DMS 273 (cell line): ENCODE results near the gene POU2AF2.
A peak's percentile ranks its signal among the peaks of the same experiment; 100 is the strongest.
"Not testable (repeated sequence)": the region's sequence is repeated elsewhere in the genome, so short reads cannot be mapped to it uniquely, and the experiment has no call there.

Source experiments
- DNase-seq: peaks from one replicate; lab custom pipeline; 2025; ENCODE audit not compliant: unreplicated experiment; lab: John Stamatoyannopoulos, UW

Gene POU2AF2

DNA sequence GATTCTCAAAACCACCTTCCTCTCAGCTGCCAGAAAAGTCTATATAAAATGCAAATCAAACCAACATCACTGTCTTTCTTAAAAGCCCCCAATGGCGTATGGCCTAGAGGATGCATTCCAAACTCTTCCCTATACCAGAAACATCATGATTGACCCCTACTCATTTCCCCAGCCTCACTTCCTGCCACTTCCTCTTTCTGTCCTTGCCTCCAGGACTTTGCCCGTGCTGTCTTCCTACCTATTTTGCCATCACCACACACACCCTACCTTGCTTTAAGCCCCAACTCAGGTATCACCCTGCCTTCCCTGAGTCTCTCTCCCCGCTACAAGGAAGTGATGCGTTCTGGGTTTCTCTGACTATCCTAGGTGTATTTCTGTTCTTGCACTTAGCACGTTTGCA lies 8.1 kb downstream of the POU2AF2 start:
- DNase-seq = no peak

- DNase-seq = no peak
Observed at GRCh38 chr11:111258046-111258445, 12.5 kb downstream of the POU2AF2 start.

GRCh38 chr11:111259896-111260295 lies 14.4 kb downstream of the POU2AF2 start:
- no peak for DNase-seq

GRCh38 chr11:111260811-111261210 lies 15.3 kb downstream of the POU2AF2 start:
- no peak for DNase-seq

GRCh38 chr11:111264646-111265045 lies 19.1 kb downstream of the POU2AF2 start:
- no peak for DNase-seq

DNA sequence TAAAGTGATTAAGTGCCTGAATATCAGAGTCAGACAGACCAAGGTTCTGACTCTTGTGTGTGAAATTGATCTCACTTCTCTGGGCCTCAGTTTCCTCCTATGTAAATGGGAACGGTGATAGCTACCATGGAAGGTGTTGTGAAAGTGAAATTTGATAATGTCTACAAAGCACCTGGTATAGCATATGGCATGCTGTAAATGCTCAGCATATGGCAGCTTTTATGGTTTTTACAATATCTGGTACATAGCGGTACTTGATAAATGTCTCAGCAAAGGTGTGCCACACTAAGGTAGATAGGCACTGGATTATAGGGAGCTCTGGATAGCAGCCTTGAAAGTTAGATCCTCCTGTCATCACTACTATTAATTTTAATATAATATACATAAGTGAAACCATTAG lies 19.9 kb downstream of the POU2AF2 start:
- DNase-seq = peak; percentile 65

DNA sequence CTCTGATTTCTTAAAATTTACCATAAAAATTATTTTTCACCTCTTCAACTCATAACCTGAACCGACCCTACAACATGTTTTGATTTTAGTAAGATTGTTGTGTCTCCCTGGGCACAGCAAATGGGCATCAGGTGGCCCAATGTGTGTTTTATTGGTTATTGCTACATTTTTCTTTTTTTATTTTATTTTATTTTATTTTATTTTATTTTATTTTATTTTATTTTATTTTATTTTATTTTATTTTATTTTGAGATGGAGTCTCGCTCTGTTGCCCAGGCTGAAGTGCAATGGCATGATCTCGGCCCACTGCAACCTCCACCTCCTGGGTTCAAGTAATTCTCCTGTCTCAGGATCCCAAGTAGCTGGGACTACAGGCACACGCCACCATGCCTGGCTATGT lies 22.8 kb downstream of the POU2AF2 start:
- not testable (repeated sequence) for DNase-seq

DNA sequence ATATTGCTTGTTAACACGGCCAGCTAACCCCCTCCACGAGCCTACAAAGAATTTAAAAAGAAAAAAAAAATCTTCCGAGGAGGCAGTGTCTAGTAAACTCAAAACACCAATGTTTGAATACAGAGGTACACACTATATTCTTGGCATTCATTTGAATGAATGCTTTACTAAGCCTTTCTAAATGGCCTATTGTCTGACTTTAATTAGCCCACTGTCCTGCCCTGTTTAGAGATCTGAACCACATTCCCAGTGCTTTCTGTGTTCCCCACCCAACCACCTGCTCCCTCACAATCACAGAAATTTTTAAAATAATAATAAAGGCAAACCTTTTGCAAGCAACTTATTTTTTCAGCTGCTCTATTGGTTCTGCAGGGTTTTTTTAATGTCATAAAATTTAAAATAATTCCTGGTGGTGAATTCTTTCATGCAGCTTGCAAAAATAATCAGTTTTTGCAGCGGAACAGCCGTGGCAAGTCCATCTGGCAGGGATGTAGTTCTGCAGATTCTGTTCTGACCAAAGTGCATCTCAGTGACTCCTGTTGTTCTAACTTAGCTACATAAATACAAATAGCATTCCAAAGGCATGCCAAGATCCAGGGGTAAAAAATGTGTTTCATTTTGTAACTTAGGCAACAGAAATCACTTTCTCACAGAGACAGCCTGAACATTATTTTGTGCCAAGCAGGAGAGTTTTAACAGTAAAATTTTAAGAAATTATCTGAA lies 23.8 kb downstream of the POU2AF2 start:
- DNase-seq = no peak

DNA sequence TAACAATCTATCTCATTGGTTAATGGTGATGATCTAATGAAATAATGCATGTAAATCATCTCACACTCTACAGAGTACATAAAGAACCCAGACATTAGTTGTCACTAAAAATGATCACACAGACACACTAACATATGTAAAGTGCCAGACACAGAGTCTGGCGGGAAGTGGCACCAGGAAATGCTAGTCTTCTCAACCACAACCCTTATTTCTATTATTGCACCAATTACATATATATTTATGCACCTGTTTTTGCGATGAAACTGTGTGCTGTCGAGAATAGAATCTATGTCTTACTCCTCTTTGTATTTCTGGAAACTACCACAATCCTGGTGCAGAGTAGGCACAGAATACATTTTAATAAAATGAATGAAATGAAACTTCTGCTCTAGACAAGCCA lies 26.9 kb downstream of the POU2AF2 start:
- DNase-seq = no peak

GRCh38 chr11:111282562-111283075 lies 37.1 kb downstream of the POU2AF2 start:
- DNase-seq = no peak

DNA sequence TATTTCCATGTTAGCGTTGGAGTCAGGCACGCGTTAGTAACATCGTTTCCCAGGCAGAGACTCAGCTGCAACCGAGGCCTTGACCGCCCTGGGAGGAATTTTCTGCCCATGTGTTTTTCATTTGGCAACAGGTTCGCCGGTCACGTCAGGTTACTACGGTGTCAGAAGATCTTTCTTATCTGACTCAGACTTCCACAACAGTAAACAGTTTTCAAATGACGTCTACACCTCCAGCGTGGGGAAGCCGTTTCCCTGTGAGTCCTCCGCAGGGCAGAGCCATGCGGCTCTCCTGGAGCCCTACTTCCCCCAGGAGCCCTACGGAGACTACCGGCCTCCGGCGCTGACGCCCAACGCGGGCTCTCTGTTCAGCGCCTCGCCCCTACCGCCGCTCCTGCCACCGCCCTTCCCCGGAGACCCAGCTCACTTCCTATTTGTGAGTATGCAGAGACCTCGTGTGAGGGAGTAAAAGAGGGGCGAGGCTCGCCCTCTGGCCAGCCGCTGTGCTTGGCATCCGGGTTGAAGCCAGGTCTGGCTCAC lies 38.5 kb downstream of the POU2AF2 start:
- no peak for DNase-seq

DNA sequence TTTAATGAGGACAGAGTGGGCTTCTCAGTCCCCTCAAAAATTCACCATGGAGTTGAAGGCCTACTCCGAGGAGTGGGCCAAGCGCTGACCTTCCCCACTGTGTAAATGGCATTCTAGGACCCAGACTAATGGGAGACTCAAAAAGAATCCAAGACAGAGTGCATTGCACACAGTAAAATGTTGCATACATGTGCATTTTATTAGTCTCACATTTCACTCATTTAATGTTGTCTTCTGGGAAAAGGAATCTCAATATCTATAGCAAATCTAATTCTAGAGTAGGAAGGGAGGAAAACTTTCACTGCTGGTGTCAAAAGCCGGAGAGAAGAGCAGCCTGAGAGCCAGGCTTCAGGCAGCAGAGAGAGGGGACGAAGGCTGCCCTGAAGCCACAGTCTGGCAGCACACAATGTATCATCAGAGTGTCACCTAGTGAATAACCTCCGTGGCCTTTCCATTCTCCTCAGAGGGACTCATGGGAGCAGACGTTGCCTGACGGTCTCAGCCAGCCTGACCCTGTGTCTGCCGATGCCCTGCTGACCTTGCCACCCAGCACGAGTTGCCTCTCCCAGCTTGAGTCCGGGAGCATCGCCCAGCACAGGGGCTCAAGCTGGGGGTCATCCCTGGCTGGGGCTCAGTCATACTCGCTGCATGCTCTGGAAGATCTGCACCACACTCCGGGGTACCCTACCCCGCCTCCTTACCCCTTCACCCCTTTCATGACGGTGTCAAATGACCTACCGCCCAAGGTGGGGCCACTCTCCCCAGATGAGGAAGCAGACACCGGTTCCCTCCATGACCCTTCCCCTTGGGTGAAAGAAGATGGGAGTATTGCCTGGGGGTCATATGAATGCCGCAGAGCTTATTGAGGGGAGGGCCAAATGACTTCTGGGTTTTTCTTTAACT lies 39.9 kb downstream of the POU2AF2 start:
- DNase-seq = no peak

- no peak for DNase-seq
Observed at GRCh38 chr11:111291764-111292163, 46.2 kb downstream of the POU2AF2 start.

- DNase-seq = not testable (repeated sequence)
Observed at GRCh38 chr11:111292408-111292807, 46.9 kb downstream of the POU2AF2 start.

- DNase-seq = no peak
Observed at GRCh38 chr11:111296196-111296595, 50.7 kb downstream of the POU2AF2 start.

DNA sequence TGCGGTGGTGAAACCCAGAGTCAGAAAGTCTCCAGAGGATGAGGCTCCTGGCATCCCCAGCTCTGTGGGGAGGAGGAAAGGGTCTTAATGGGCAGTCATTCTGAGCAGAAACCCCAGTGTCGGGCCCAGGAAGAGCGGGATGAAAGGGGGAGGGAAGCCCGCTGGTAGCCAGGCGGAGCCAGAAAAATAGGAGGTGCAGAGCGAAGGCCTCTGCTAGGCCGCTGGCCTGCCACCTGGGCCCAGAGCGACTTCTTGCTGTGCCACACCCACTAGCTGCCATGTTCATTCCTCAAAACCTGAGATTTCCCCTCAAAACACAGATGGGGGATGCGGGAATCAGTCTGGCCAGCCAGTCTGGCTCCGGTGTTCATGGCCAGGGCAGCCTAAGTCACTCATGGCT lies 52.2 kb downstream of the POU2AF2 start:
- no peak for DNase-seq

DNA sequence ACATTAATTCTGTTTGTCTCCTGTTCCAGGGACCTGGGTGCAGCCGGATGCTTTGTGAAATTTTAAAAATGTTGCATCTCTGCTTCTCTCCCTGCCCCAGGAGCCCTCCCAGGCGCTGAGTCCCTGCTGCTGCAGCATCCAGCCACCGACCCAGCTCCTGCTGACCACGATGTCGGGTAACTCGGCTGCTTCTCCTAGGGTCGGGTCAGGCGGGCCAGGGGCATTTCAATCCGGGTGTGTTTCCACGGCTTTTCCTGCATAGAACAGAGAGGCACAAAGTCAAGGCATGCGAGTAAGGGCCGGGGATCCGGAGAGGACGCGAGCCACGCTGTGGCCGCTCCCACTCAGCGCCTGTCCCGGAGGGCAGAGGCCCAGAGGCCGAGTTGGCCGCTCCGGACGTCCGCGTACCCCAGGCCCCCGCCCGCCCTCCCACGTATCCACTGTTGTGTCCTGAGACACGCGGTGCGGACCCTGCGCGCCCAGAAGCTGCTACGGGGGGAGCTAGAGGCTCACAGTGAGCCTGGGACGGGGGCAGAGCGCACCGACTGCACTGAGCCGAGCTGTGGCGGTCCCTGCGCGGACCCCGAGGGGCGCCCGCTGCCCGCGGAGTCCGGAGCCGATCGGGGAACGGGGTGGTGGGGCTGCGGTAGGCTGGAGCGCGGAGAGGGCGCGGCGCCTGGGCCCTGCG lies 53.0 kb downstream of the POU2AF2 start, which contains the start of gene POU2AF3:
Gene POU2AF3, plus strand, starts transcription at position 134 of the 688 bp plus-strand sequence. Its CDS starts 36 bp downstream, at position 170.
- no peak for DNase-seq

- DNase-seq = peak; percentile 51
Observed at GRCh38 chr11:111299101-111300026, 53.8 kb downstream of the POU2AF2 start.

DNA sequence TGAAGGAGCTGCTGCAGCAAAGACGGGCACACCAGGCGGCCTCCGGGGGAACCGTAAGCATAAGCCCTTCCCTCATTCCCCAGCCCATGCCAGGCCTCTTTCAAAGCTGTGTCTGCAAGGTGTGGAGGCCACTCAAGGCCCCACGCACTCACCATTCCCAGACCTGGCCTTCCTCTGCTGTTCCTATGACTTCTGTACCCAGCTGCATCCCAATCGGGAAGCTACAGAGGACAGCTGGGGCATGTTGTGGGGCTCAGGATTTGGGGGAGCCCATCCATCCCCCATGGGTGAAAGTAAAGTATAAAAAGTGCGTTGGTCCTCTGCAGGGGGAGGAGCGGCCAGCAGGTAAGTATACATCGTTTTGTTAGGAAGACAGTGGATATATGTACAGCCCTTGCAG lies 55.0 kb downstream of the POU2AF2 start:
- DNase-seq = peak; percentile 21
